HEK293 (cell line): ENCODE data around the gene P2RX2.

Experiments
- CTCF ChIA-PET: fragments of 350-600 bp; formaldehyde crosslinking; extraction: SDS; loops from one replicate; lab custom pipeline; 2021; ENCODE audit warnings: antibody characterized with exemption; lab: Yijun Ruan, JAX
- POLR2A ChIA-PET: fragments of 300-600 bp; formaldehyde crosslinking; extraction: SDS; loops from one replicate; lab custom pipeline; 2020; ENCODE audit warnings: antibody characterized with exemption, inconsistent platforms; lab: Yijun Ruan, JAX
- H3K27ac ChIP-seq: fragments of 200-500 bp; sonication (Bioruptor generic); 2 replicates; pipeline ENCODE4 v1.5.1; 2014; ENCODE audit warnings: low read depth, low read length, control low read depth, inconsistent platforms; ENCODE audit errors: extremely low read depth
- H3K36me3 ChIP-seq, 2 experiments: fragments of 200-500 bp in 1 of 2; sonication (Bioruptor generic) in 1 of 2; 1 replicate in 1 of 2; 2 replicates in 1 of 2; pipeline ENCODE4 v1.5.1; 2014 to 2017; ENCODE audit warnings: inconsistent platforms in 2 of 2, low read length in 2 of 2; ENCODE audit not compliant: control insufficient read depth in 2 of 2, insufficient read depth in 1 of 2
- H3K4me1 ChIP-seq: fragments of 200-500 bp; sonication (Bioruptor generic); 2 replicates; pipeline ENCODE4 v1.5.1; 2014; ENCODE audit warnings: mild to moderate bottlenecking, low read length, inconsistent platforms; ENCODE audit not compliant: control insufficient read depth, insufficient read depth
- H3K4me3 ChIP-seq: 2 replicates; pipeline ENCODE4 v1.5.1; 2011; ENCODE audit warnings: low read depth, mild to moderate bottlenecking, control low read depth, low read length, moderate library complexity
- H3K9me3 ChIP-seq: fragments of 200-500 bp; sonication (Bioruptor generic); 2 replicates; pipeline ENCODE4 v1.5.1; 2014; ENCODE audit warnings: low read depth, low read length, inconsistent platforms; ENCODE audit not compliant: control insufficient read depth, insufficient read depth
- HOXA7 ChIP-seq: sonication (generic); formaldehyde crosslinking; IDR thresholded peaks from 2 replicates; pipeline ENCODE4 v1.8.1; 2022; ENCODE audit warnings: missing genetic modification reagents, borderline replicate concordance
- KLF16 ChIP-seq: fragments of 450-650 bp; formaldehyde crosslinking; IDR thresholded peaks from 2 replicates; pipeline ENCODE4 v1.5.1; 2017; ENCODE audit warnings: missing biosample characterization, missing genetic modification characterization
- MZF1 ChIP-seq: fragments of 450-650 bp; formaldehyde crosslinking; IDR thresholded peaks from 2 replicates; pipeline ENCODE4 v1.5.1; 2017; ENCODE audit warnings: missing biosample characterization, missing genetic modification characterization, borderline replicate concordance
- SP2 ChIP-seq: fragments of 450-650 bp; formaldehyde crosslinking; IDR thresholded peaks from 2 replicates; pipeline ENCODE4 v1.5.1; 2016; ENCODE audit warnings: missing biosample characterization, missing genetic modification characterization
- WT1 ChIP-seq: fragments of 450-650 bp; formaldehyde crosslinking; IDR thresholded peaks from 2 replicates; pipeline ENCODE4 v1.5.1; 2016; ENCODE audit warnings: missing biosample characterization, missing genetic modification characterization
- ZBTB17 ChIP-seq: fragments of 450-650 bp; formaldehyde crosslinking; IDR thresholded peaks from 2 replicates; pipeline ENCODE4 v1.5.1; 2016; ENCODE audit warnings: missing biosample characterization, missing genetic modification characterization
- ZFHX2 ChIP-seq: fragments of 450-650 bp; formaldehyde crosslinking; conservative IDR thresholded peaks from 2 replicates; pipeline ENCODE4 v1.5.1; 2016; ENCODE audit warnings: missing biosample characterization, missing genetic modification characterization
- ZIC2 ChIP-seq: fragments of 450-650 bp; formaldehyde crosslinking; IDR thresholded peaks from 2 replicates; pipeline ENCODE4 v1.5.1; 2016; ENCODE audit warnings: missing biosample characterization, missing genetic modification characterization
- ZNF23 ChIP-seq: fragments of 450-650 bp; formaldehyde crosslinking; IDR thresholded peaks from 2 replicates; pipeline ENCODE4 v1.5.1; 2016; ENCODE audit warnings: missing biosample characterization, missing genetic modification characterization, borderline replicate concordance
- ZNF501 ChIP-seq: fragments of 450-650 bp; formaldehyde crosslinking; IDR thresholded peaks from 2 replicates; pipeline ENCODE4 v1.5.1; 2016; ENCODE audit warnings: missing biosample characterization, missing genetic modification characterization
- ZNF548 ChIP-seq: fragments of 450-650 bp; formaldehyde crosslinking; IDR thresholded peaks from 2 replicates; pipeline ENCODE4 v1.5.1; 2016; ENCODE audit warnings: missing biosample characterization, missing genetic modification characterization
- ZNF555 ChIP-seq: fragments of 450-650 bp; formaldehyde crosslinking; conservative IDR thresholded peaks from 2 replicates; pipeline ENCODE4 v1.5.1; 2017; ENCODE audit warnings: missing biosample characterization, mild to moderate bottlenecking, missing genetic modification characterization, inconsistent platforms
- ZNF571 ChIP-seq: fragments of 450-650 bp; formaldehyde crosslinking; IDR thresholded peaks from 2 replicates; pipeline ENCODE4 v1.5.0; 2017; ENCODE audit warnings: missing biosample characterization, missing genetic modification characterization
- ZNF600 ChIP-seq: fragments of 450-650 bp; formaldehyde crosslinking; IDR thresholded peaks from 2 replicates; pipeline ENCODE4 v1.5.1; 2016; ENCODE audit warnings: missing biosample characterization, missing genetic modification characterization
- ZNF670 ChIP-seq: fragments of 450-650 bp; formaldehyde crosslinking; IDR thresholded peaks from 2 replicates; pipeline ENCODE4 v1.5.1; 2016; ENCODE audit warnings: missing biosample characterization, missing genetic modification characterization, low read depth
- ZNF701 ChIP-seq: fragments of 450-650 bp; formaldehyde crosslinking; IDR thresholded peaks from 2 replicates; pipeline ENCODE4 v1.5.1; 2016; ENCODE audit warnings: missing biosample characterization, missing genetic modification characterization
- ZNF792 ChIP-seq: fragments of 450-650 bp; formaldehyde crosslinking; IDR thresholded peaks from 2 replicates; pipeline ENCODE4 v1.5.1; 2016; ENCODE audit warnings: missing biosample characterization, missing genetic modification characterization
- ZNF830 ChIP-seq: fragments of 450-650 bp; IDR thresholded peaks from 2 replicates; pipeline ENCODE4 v1.5.0; 2018; ENCODE audit warnings: missing biosample characterization, missing genetic modification characterization, low read depth, mild to moderate bottlenecking, moderate library complexity
- ZNF837 ChIP-seq: fragments of 450-650 bp; formaldehyde crosslinking; IDR thresholded peaks from 2 replicates; pipeline ENCODE4 v1.5.1; 2016; ENCODE audit warnings: missing biosample characterization, missing genetic modification characterization
- ZSCAN30 ChIP-seq: fragments of 450-650 bp; IDR thresholded peaks from 2 replicates; pipeline ENCODE4 v1.5.1; 2018; ENCODE audit warnings: missing biosample characterization, mild to moderate bottlenecking, missing genetic modification characterization, moderate library complexity
- TF ChIP-seq, protein P1 (sequence below): fragments of 450-650 bp; formaldehyde crosslinking; IDR thresholded peaks from 2 replicates; pipeline ENCODE4 v1.5.1; 2016; ENCODE audit warnings: missing biosample characterization, missing genetic modification characterization
- TF ChIP-seq, protein P2 (sequence below): fragments of 450-650 bp; formaldehyde crosslinking; IDR thresholded peaks from 2 replicates; pipeline ENCODE4 v1.5.1; 2016; ENCODE audit warnings: missing biosample characterization, missing genetic modification characterization, borderline replicate concordance
- TF ChIP-seq, protein P3 (sequence below): fragments of 450-650 bp; formaldehyde crosslinking; conservative IDR thresholded peaks from 2 replicates; pipeline ENCODE4 v1.5.1; 2016; ENCODE audit warnings: low read depth, missing biosample characterization, missing genetic modification characterization
- TF ChIP-seq, protein P4 (sequence below): fragments of 450-650 bp; formaldehyde crosslinking; IDR thresholded peaks from 2 replicates; pipeline ENCODE4 v1.5.1; 2016; ENCODE audit warnings: missing biosample characterization, missing genetic modification characterization, low read depth

Gene P2RX2

GRCh38 chr12:132603240-132604150 lies 15.1 kb upstream of the P2RX2 start:
- ChIA-PET CTCF (interaction anchor here (0.7 to 4.9 kb wide), 3 partner anchors 9 to 11 kb away, joined by 4 to 32 read pairs (median 7); no protein-coding TSS in a partner anchor), POLR2A (no interaction called here)
- Histone ChIP-seq H3K27ac (no peak overlapping the region), H3K4me1 (no peaks in the 10 kb centered on the region), H3K4me3 (no peak overlapping the region), H3K36me3 (no peaks in the 10 kb centered on the region), H3K9me3 (no peaks in the 10 kb centered on the region)
- TF ChIP-seq ZNF23 (tag by site-specific recombination) (no peak), ZNF792 (tag by site-specific recombination) (no peak), HOXA7 (CRISPR knock-in tag) (no peak), ZNF571 (tag by site-specific recombination) (no peak), SP2 (no peak), ZNF670 (tag by site-specific recombination) (no peak), KLF16 (tag by site-specific recombination) (no peak), ZNF548 (tag by site-specific recombination) (no peak), ZIC2 (tag by site-specific recombination) (no peak)
- TF ChIP-seq, protein P1, sequence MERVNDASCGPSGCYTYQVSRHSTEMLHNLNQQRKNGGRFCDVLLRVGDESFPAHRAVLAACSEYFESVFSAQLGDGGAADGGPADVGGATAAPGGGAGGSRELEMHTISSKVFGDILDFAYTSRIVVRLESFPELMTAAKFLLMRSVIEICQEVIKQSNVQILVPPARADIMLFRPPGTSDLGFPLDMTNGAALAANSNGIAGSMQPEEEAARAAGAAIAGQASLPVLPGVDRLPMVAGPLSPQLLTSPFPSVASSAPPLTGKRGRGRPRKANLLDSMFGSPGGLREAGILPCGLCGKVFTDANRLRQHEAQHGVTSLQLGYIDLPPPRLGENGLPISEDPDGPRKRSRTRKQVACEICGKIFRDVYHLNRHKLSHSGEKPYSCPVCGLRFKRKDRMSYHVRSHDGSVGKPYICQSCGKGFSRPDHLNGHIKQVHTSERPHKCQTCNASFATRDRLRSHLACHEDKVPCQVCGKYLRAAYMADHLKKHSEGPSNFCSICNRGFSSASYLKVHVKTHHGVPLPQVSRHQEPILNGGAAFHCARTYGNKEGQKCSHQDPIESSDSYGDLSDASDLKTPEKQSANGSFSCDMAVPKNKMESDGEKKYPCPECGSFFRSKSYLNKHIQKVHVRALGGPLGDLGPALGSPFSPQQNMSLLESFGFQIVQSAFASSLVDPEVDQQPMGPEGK (tag by site-specific recombination): no peak
- TF ChIP-seq, protein P2, sequence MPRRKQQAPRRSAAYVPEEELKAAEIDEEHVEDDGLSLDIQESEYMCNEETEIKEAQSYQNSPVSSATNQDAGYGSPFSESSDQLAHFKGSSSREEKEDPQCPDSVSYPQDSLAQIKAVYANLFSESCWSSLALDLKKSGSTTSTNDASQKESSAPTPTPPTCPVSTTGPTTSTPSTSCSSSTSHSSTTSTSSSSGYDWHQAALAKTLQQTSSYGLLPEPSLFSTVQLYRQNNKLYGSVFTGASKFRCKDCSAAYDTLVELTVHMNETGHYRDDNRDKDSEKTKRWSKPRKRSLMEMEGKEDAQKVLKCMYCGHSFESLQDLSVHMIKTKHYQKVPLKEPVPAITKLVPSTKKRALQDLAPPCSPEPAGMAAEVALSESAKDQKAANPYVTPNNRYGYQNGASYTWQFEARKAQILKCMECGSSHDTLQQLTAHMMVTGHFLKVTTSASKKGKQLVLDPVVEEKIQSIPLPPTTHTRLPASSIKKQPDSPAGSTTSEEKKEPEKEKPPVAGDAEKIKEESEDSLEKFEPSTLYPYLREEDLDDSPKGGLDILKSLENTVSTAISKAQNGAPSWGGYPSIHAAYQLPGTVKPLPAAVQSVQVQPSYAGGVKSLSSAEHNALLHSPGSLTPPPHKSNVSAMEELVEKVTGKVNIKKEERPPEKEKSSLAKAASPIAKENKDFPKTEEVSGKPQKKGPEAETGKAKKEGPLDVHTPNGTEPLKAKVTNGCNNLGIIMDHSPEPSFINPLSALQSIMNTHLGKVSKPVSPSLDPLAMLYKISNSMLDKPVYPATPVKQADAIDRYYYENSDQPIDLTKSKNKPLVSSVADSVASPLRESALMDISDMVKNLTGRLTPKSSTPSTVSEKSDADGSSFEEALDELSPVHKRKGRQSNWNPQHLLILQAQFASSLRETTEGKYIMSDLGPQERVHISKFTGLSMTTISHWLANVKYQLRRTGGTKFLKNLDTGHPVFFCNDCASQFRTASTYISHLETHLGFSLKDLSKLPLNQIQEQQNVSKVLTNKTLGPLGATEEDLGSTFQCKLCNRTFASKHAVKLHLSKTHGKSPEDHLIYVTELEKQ: no peak

DNA sequence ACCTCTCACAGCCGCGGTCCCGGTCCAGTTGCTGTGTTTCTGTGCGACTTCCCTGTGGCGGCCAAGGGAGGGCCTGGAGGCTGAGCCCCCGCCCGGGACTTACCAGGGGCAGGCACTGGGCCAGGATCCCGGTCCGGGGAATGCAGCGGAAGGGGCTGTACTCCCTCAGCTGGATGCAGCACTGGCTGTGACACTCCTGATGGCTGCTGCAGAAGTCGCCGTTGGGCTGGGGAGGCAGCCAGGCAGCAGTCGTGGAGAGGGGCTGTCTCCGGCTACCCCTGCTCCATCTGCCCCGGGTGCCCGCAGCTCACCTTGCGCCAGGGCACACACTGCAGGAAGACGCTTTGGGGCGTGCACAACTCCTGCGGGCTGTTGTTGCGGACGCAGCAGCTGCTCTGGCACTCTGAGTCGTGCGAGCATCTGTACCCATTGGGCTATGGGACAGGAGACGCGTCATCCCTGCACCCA lies 14.4 kb upstream of the P2RX2 start:
- no peaks in the 10 kb centered on the region for H3K9me3 ChIP-seq
- POLR2A ChIA-PET: no interaction called here
- no peak overlapping the region for H3K27ac ChIP-seq
- no peak overlapping the region for H3K4me3 ChIP-seq
- CTCF ChIA-PET: interaction anchor here (2.1 kb wide), 1 partner anchor 11 kb away, joined by 7 read pairs; no protein-coding TSS in a partner anchor
- H3K4me1 ChIP-seq: no peaks in the 10 kb centered on the region
- H3K36me3 ChIP-seq: no peaks in the 10 kb centered on the region
- TF ChIP-seq WT1 (tag by site-specific recombination) (no peak), ZNF701 (tag by site-specific recombination) (no peak), ZBTB17 (tag by site-specific recombination) (no peak), ZNF837 (tag by site-specific recombination) (no peak), ZFHX2 (tag by site-specific recombination) (no peak), ZNF555 (tag by site-specific recombination) (no peak), ZNF830 (tag by site-specific recombination) (no peak), ZNF501 (tag by site-specific recombination) (no peak), ZNF600 (tag by site-specific recombination) (no peak), MZF1 (tag by site-specific recombination) (no peak), ZSCAN30 (tag by site-specific recombination) (no peak)
- TF ChIP-seq, protein P3, sequence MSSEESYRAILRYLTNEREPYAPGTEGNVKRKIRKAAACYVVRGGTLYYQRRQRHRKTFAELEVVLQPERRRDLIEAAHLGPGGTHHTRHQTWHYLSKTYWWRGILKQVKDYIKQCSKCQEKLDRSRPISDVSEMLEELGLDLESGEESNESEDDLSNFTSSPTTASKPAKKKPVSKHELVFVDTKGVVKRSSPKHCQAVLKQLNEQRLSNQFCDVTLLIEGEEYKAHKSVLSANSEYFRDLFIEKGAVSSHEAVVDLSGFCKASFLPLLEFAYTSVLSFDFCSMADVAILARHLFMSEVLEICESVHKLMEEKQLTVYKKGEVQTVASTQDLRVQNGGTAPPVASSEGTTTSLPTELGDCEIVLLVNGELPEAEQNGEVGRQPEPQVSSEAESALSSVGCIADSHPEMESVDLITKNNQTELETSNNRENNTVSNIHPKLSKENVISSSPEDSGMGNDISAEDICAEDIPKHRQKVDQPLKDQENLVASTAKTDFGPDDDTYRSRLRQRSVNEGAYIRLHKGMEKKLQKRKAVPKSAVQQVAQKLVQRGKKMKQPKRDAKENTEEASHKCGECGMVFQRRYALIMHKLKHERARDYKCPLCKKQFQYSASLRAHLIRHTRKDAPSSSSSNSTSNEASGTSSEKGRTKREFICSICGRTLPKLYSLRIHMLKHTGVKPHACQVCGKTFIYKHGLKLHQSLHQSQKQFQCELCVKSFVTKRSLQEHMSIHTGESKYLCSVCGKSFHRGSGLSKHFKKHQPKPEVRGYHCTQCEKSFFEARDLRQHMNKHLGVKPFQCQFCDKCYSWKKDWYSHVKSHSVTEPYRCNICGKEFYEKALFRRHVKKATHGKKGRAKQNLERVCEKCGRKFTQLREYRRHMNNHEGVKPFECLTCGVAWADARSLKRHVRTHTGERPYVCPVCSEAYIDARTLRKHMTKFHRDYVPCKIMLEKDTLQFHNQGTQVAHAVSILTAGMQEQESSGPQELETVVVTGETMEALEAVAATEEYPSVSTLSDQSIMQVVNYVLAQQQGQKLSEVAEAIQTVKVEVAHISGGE (tag by site-specific recombination): no peak
- TF ChIP-seq, protein P4, sequence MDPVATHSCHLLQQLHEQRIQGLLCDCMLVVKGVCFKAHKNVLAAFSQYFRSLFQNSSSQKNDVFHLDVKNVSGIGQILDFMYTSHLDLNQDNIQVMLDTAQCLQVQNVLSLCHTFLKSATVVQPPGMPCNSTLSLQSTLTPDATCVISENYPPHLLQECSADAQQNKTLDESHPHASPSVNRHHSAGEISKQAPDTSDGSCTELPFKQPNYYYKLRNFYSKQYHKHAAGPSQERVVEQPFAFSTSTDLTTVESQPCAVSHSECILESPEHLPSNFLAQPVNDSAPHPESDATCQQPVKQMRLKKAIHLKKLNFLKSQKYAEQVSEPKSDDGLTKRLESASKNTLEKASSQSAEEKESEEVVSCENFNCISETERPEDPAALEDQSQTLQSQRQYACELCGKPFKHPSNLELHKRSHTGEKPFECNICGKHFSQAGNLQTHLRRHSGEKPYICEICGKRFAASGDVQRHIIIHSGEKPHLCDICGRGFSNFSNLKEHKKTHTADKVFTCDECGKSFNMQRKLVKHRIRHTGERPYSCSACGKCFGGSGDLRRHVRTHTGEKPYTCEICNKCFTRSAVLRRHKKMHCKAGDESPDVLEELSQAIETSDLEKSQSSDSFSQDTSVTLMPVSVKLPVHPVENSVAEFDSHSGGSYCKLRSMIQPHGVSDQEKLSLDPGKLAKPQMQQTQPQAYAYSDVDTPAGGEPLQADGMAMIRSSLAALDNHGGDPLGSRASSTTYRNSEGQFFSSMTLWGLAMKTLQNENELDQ (tag by site-specific recombination): no peak
